ENCODE measurements around the gene ITPR1. TPM values are rescaled to one million over a fixed set of nuclear protein-coding genes. Genes with fewer than 3 reads are reported as not detected.

ITPR1 gene
- total RNA-seq, 1 experiment from 2014 or later, result 11.3 TPM

DNA sequence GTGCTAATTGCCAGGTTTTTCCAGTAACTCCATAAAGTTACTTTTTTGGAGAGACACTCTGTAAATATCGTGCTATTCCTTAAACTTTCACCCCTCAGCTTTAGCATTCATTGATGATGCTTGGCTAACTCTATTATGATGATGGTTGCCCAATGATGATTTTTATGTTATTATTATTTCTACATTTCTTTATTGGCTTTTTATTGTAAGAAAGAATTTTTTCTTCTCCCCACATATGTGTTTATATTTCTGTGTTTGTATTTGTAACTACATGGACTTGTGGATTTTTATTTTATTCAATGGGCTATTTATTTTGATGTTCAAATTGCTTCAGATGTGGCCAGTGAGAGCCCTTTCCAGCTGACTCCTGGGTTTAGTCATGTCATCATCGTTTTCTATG is 323.6 kb downstream of the ITPR1 start:
- intact Hi-C loops (cut with micrococcal nuclease; ENCODE audit: unreplicated experiment), result no loop called here
- TF ChIP-seq, protein P1, sequence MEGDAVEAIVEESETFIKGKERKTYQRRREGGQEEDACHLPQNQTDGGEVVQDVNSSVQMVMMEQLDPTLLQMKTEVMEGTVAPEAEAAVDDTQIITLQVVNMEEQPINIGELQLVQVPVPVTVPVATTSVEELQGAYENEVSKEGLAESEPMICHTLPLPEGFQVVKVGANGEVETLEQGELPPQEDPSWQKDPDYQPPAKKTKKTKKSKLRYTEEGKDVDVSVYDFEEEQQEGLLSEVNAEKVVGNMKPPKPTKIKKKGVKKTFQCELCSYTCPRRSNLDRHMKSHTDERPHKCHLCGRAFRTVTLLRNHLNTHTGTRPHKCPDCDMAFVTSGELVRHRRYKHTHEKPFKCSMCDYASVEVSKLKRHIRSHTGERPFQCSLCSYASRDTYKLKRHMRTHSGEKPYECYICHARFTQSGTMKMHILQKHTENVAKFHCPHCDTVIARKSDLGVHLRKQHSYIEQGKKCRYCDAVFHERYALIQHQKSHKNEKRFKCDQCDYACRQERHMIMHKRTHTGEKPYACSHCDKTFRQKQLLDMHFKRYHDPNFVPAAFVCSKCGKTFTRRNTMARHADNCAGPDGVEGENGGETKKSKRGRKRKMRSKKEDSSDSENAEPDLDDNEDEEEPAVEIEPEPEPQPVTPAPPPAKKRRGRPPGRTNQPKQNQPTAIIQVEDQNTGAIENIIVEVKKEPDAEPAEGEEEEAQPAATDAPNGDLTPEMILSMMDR (conservative IDR thresholded peaks at IDR 0.05), result no peak
- H2AFZ ChIP-seq, result no peak overlapping the region
- peaks cover 6% of the 10 kb centered on the region; the same call in 1 of the 2 replicates for H3K4me1 ChIP-seq (replicated peaks; ENCODE audit: insufficient read depth)
- H3K9me2 ChIP-seq (ENCODE audit: insufficient read depth), result no peaks in the 10 kb centered on the region
- DNase-seq, result no peak
- BruUV-seq (replicated peaks), result no TSS peak
- no peaks in the 10 kb centered on the region for H3F3A ChIP-seq (ENCODE audit: insufficient read depth, low read depth)
- no peaks in the 10 kb centered on the region for H3K79me2 ChIP-seq (ENCODE audit: low read depth)
- no peak overlapping the region for H3K4me3 ChIP-seq
- CTCF ChIA-PET, result no interaction called here
- no peaks in the 10 kb centered on the region for H3K36me3 ChIP-seq (ENCODE audit: low read depth)
- H3K4me2 ChIP-seq, result no peak overlapping the region
- no peaks in the 10 kb centered on the region for H3K27me3 ChIP-seq (ENCODE audit: insufficient read depth, low read depth)
- H3K27ac ChIP-seq, result no peak overlapping the region
- POLR2A ChIA-PET (ENCODE audit: unreplicated experiment), result interaction anchor here (0.7 kb wide), 1 partner anchor 72 kb away, joined by 3 read pairs; no protein-coding TSS in a partner anchor
- H3K9me3 ChIP-seq (ENCODE audit: insufficient read depth, low read depth), result peaks cover 4% of the 10 kb centered on the region; the same call in 1 of the 2 replicates
- H4K20me1 ChIP-seq (ENCODE audit: insufficient read depth), result no peaks in the 10 kb centered on the region

DNA sequence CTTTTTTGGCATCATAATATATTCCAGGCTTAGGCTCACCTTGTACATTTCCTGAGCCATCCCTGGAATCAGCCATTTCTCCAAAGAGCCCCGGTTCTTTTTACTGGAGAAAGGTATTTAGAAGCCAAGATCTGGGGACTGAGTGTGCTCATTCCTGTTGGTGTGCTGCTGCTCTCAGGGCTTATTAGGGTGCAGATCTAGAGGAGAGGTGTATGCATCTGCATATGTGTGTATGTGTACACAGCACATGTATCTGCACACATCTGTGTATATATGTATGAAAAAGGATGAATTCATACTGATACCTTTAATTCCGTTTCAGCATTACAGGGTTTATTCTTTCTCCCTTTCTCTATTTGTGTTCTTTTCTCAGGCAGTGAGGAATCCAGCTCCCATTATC is 324.0 kb downstream of the ITPR1 start:
- no TSS peak for BruUV-seq (replicated peaks)
- Histone ChIP-seq H3K27me3 (ENCODE audit: insufficient read depth, low read depth) (no peaks in the 10 kb centered on the region), H4K20me1 (ENCODE audit: insufficient read depth) (no peaks in the 10 kb centered on the region), H3K36me3 (ENCODE audit: low read depth) (no peaks in the 10 kb centered on the region), H3F3A (ENCODE audit: insufficient read depth, low read depth) (no peaks in the 10 kb centered on the region), H3K4me1 (replicated peaks; ENCODE audit: insufficient read depth) (peaks cover 9% of the 10 kb centered on the region; the same call in 1 of the 2 replicates), H3K4me3 (no peak overlapping the region), H3K27ac (no peak overlapping the region), H3K9me3 (ENCODE audit: insufficient read depth, low read depth) (peaks cover 4% of the 10 kb centered on the region; the same call in 1 of the 2 replicates), H3K79me2 (ENCODE audit: low read depth) (no peaks in the 10 kb centered on the region), H3K9me2 (ENCODE audit: insufficient read depth) (no peaks in the 10 kb centered on the region), H3K4me2 (no peak overlapping the region), H2AFZ (no peak overlapping the region)
- TF ChIP-seq EZH2 (IDR thresholded peaks at IDR 0.05; ENCODE audit: low read depth), result no peak
- TF ChIP-seq, protein P1 (conservative IDR thresholded peaks at IDR 0.05), result no peak
- intact Hi-C loops (cut with micrococcal nuclease; ENCODE audit: unreplicated experiment), result no loop called here
- DNase-seq, result no peak
- CTCF ChIA-PET, result no interaction called here
- POLR2A ChIA-PET (ENCODE audit: unreplicated experiment), result no interaction called here

DNA sequence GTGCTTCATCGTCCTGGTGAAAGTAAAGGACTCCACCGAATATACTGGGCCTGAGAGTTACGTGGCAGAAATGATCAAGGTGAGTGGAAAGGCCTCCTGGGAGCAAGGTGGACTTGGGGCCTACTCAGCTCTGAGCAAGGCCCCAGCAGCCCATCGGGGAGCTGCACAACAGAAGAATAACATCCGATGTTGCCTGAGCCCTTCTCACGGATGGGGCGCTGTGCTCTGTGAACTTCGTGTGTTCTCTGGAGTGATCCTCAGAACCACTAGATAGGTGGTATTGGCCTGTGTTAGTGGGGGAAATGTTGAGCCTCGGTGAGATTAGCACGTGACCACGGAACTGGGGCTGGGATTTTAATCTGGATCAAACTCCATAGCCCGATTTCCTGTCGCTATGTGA is 325.0 kb downstream of the ITPR1 start:
- BruUV-seq (replicated peaks), result no TSS peak
- H3K4me1 ChIP-seq (replicated peaks; ENCODE audit: insufficient read depth), result peaks cover 9% of the 10 kb centered on the region; the same call in 1 of the 2 replicates
- CTCF ChIA-PET, result no interaction called here

More for the DNA sequence above, 325.0 kb downstream of the ITPR1 start:
- H3K4me2 ChIP-seq, result no peak overlapping the region
- intact Hi-C loops (cut with micrococcal nuclease; ENCODE audit: unreplicated experiment), result no loop called here
- H3K27ac ChIP-seq, result no peak overlapping the region
- H2AFZ ChIP-seq, result no peak overlapping the region
- TF ChIP-seq, protein P1 (conservative IDR thresholded peaks at IDR 0.05), result no peak
- no peak for TF ChIP-seq EZH2 (IDR thresholded peaks at IDR 0.05; ENCODE audit: low read depth)
- H3K79me2 ChIP-seq (ENCODE audit: low read depth), result no peaks in the 10 kb centered on the region
- no peak for DNase-seq
- H3K9me2 ChIP-seq (ENCODE audit: insufficient read depth), result no peaks in the 10 kb centered on the region
- H3K27me3 ChIP-seq (ENCODE audit: insufficient read depth, low read depth), result no peaks in the 10 kb centered on the region
- no peaks in the 10 kb centered on the region for H4K20me1 ChIP-seq (ENCODE audit: insufficient read depth)
- H3F3A ChIP-seq (ENCODE audit: insufficient read depth, low read depth), result no peaks in the 10 kb centered on the region
- H3K36me3 ChIP-seq (ENCODE audit: low read depth), result no peaks in the 10 kb centered on the region
- POLR2A ChIA-PET (ENCODE audit: unreplicated experiment), result no interaction called here
- peaks cover 4% of the 10 kb centered on the region; the same call in 1 of the 2 replicates for H3K9me3 ChIP-seq (ENCODE audit: insufficient read depth, low read depth)
- no peak overlapping the region for H3K4me3 ChIP-seq

All from PC-9 (cell line).